ENCODE measurements around the gene LRRC72. TPM values are rescaled to one million over a fixed set of nuclear protein-coding genes. Genes with fewer than 3 reads are reported as not detected.
"Not testable (repeated sequence)": the region's sequence is repeated elsewhere in the genome, so short reads cannot be mapped to it uniquely, and the experiment has no call there.

LRRC72 gene
- total RNA-seq, 1 donor from 2014 or later: not detected

GRCh38 chr7:16529697-16530096 is 3.1 kb downstream of the LRRC72 start:
- no peaks in the 10 kb centered on the region for H3K9me3 Mint-ChIP-seq

GRCh38 chr7:16531707-16532106 is 5.1 kb downstream of the LRRC72 start:
- TF ChIP-seq CTCF (conservative IDR thresholded peaks at IDR 0.05): no peak
- H3K27ac Mint-ChIP-seq: no peak overlapping the region
- peaks cover 3% of the 10 kb centered on the region for H3K27me3 Mint-ChIP-seq
- H3K4me3 Mint-ChIP-seq: no peak overlapping the region
- no peak for DNase-seq (ENCODE audit: extremely low spot score, unreplicated experiment)
- H3K9me3 Mint-ChIP-seq: no peaks in the 10 kb centered on the region
- no peaks in the 10 kb centered on the region for H3K4me1 Mint-ChIP-seq (ENCODE audit: unreplicated experiment)
- H3K36me3 Mint-ChIP-seq: no peaks in the 10 kb centered on the region

More at GRCh38 chr7:16529697-16530096, 3.1 kb downstream of the LRRC72 start:
- no peak overlapping the region for H3K27ac Mint-ChIP-seq
- H3K27me3 Mint-ChIP-seq: peaks cover 3% of the 10 kb centered on the region
- H3K4me1 Mint-ChIP-seq (ENCODE audit: unreplicated experiment): no peaks in the 10 kb centered on the region
- no peak overlapping the region for H3K4me3 Mint-ChIP-seq
- TF ChIP-seq CTCF (conservative IDR thresholded peaks at IDR 0.05): no peak
- H3K36me3 Mint-ChIP-seq: no peaks in the 10 kb centered on the region
- no peak for DNase-seq (ENCODE audit: extremely low spot score, unreplicated experiment)

- no peak for TF ChIP-seq CTCF (conservative IDR thresholded peaks at IDR 0.05)
- H3K36me3 Mint-ChIP-seq: no peaks in the 10 kb centered on the region
- no peak overlapping the region for H3K4me3 Mint-ChIP-seq
- H3K4me1 Mint-ChIP-seq (ENCODE audit: unreplicated experiment): no peaks in the 10 kb centered on the region
- no peak for DNase-seq (ENCODE audit: extremely low spot score, unreplicated experiment)
- H3K27ac Mint-ChIP-seq: no peak overlapping the region
- no peaks in the 10 kb centered on the region for H3K9me3 Mint-ChIP-seq
- H3K27me3 Mint-ChIP-seq: peaks cover 3% of the 10 kb centered on the region
Observed at GRCh38 chr7:16532272-16532671, 5.6 kb downstream of the LRRC72 start.

GRCh38 chr7:16535500-16535899 is 8.9 kb downstream of the LRRC72 start:
- Mint-ChIP-seq H3K27ac (no peak overlapping the region), H3K9me3 (peaks cover 4% of the 10 kb centered on the region), H3K4me3 (no peak overlapping the region), H3K4me1 (ENCODE audit: unreplicated experiment) (no peaks in the 10 kb centered on the region), H3K36me3 (no peaks in the 10 kb centered on the region), H3K27me3 (no peaks in the 10 kb centered on the region)
- no peak for TF ChIP-seq CTCF (conservative IDR thresholded peaks at IDR 0.05)
- no peak for DNase-seq (ENCODE audit: extremely low spot score, unreplicated experiment)

- H3K27ac Mint-ChIP-seq: peak overlapping the region; percentile 27
- H3K9me3 Mint-ChIP-seq; H3K27me3 Mint-ChIP-seq; H3K36me3 Mint-ChIP-seq; H3K4me3 Mint-ChIP-seq; DNase-seq (ENCODE audit: extremely low spot score, unreplicated experiment); H3K4me1 Mint-ChIP-seq (ENCODE audit: unreplicated experiment): not testable (repeated sequence)
Observed at GRCh38 chr7:16540559-16540958, 13.9 kb downstream of the LRRC72 start.

- H3K4me3 Mint-ChIP-seq: no peak overlapping the region
- TF ChIP-seq CTCF (conservative IDR thresholded peaks at IDR 0.05): no peak
Observed at GRCh38 chr7:16542401-16542800, 15.8 kb downstream of the LRRC72 start.

More at GRCh38 chr7:16542401-16542800, 15.8 kb downstream of the LRRC72 start:
- DNase-seq (ENCODE audit: extremely low spot score, unreplicated experiment): no peak
- H3K9me3 Mint-ChIP-seq: peaks cover 4% of the 10 kb centered on the region
- H3K4me1 Mint-ChIP-seq (ENCODE audit: unreplicated experiment): no peaks in the 10 kb centered on the region
- H3K27ac Mint-ChIP-seq: no peak overlapping the region
- no peaks in the 10 kb centered on the region for H3K36me3 Mint-ChIP-seq
- no peaks in the 10 kb centered on the region for H3K27me3 Mint-ChIP-seq
